GM18502 (cell line): ENCODE measurements around the gene TGIF2.
A peak's percentile ranks its signal among the peaks of the same experiment; 100 is the strongest.
"Not testable (repeated sequence)": the region's sequence is repeated elsewhere in the genome, so short reads cannot be mapped to it uniquely, and the experiment has no call there.

Experiments
- ATAC-seq: cut with Tn5 transposase; IDR thresholded peaks from one replicate; pipeline ENCODE4 v1.9.1; 2021; ENCODE audit warnings: mild to moderate bottlenecking; ENCODE audit not compliant: unreplicated experiment, poor library complexity

TGIF2 gene

DNA sequence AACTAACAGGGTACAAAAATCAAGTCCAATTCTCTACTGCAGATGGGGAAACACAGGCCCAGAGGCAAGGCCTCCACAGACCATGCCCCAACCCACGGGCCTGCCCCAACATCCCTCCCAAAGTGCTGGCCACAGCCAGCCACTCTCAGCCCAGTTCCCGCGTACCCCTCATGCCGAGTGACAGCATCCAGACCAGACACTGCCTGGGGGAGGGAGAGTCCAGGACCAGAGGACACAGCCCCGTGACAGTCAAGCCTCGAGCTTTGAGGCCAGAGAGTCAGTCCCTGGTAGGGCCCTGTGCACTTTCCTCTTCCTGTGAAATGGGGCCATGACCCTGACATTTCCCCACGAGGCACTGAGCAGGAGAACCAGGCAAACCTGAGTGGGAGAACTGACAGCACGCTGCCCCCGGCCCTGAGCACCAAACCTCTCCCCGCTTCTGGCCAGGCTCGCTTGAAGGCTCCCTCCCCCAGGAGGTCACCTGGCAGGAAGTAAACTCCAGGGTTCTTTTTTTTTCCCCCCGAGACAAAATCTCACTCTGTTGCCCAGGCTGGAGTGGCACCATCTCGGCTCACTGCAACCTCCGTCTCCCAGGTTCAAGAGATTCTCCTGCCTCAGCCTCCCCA is 27.2 kb upstream of the TGIF2 start:
- no peak for ATAC-seq

DNA sequence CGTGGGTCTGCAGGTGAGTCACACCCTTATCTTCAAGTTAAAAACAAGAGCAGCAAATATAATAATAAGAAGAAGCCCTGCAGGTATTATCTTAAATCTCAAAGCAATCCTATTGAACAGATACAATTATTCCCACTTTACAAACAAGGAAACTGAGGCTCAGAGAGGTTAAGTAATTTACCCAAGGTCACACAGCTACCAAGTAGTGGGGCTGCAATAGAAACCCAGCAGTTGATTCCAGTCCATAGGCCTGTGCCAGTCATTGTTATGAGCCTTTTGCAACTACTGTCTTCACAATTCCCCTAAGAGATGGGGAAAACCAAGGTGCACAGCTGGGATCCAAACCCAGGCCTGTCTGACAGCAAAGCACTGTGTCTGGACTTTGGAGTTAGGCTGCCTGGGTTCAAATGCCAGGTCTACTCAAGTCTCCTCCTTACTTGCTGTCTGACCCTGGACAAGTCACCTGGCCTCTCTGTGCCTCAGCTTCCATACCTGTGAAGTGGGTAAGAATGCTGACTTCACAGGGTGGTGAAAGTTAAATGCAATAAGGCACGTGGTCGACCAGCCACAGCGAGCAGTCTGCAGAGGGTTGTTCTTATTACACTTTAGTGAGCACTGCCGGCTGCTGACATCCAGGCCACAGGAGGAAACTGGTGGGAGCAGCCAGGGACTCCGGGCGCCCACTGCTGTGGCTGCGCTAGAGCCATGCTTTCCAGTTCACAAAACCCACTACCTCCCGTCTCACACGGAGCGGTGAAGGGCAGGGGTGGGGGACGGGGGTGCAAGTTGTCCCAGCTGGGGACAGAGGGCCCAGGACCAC is 26.0 kb upstream of the TGIF2 start:
- ATAC-seq, result no peak

- ATAC-seq, result no peak
Observed at GRCh38 chr20:36548006-36548315, 25.4 kb upstream of the TGIF2 start.

- no peak for ATAC-seq
Observed at GRCh38 chr20:36548704-36549627, 24.4 kb upstream of the TGIF2 start.

DNA sequence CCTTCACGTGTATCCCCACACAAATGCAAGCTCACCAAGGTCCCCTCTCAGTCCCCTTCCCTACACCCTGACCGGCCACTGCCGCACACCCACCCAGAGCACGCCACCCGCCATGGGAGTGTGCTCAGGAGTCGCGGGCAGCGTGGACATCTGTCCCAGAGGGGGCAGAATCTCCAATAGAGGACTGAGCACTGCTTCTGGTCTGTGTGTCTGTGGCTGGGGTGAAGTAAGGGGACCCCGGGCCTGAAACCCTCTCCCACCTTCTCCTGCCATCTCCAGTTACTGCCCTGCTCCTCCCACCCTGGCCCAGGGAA is 23.8 kb upstream of the TGIF2 start:
- ATAC-seq, result no peak

- no peak for ATAC-seq
Observed at GRCh38 chr20:36549942-36550789, 23.2 kb upstream of the TGIF2 start.

DNA sequence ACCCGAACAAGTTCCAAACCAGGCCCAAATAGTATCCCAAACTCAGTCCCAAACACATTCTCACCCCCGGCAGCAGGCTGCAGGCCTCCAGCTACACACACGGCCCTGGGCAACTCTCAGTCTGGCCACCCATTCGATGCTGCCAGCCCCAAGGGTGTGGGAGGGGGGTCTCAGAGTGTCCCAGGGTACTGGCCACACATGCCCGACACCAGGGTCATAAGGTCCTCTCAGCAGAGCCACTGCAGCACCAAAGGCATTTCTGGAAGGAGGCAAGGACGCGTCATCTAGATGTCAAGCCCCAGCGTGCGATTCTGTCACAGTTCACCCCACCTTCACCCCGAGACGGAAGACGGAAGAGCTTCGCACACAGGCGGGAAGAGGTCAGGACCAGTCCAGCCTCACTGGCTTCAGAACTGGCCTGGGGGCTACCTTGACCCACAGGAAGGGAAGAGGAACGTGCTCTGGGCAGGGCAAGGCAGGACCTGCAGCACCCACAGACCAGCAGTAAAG is 22.6 kb upstream of the TGIF2 start:
- no peak for ATAC-seq

GRCh38 chr20:36555248-36555647 is 18.1 kb upstream of the TGIF2 start:
- no peak for ATAC-seq

- ATAC-seq, result no peak
Observed at GRCh38 chr20:36562724-36563123, 10.7 kb upstream of the TGIF2 start.

DNA sequence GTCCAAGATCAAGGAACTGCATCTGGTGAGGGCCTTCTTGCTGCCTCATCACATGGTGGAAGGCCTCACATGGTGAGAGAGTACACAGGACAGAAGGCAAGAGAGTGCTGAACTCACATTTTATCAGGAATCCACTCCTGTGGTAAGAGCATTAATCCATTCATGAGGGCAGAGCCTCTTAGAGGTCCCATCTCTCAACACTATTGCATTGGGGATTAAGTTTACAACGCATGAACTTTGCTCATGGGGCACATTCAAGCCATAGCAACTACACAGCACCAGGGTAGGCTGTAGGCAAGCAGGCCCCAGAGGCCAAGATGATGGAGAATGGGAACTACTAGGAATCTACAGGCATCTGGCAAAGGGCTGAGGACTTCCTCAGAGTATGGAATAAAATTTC is 10.0 kb upstream of the TGIF2 start:
- ATAC-seq, result no peak

- not testable (repeated sequence) for ATAC-seq
Observed at GRCh38 chr20:36564078-36564725, 9.2 kb upstream of the TGIF2 start.

DNA sequence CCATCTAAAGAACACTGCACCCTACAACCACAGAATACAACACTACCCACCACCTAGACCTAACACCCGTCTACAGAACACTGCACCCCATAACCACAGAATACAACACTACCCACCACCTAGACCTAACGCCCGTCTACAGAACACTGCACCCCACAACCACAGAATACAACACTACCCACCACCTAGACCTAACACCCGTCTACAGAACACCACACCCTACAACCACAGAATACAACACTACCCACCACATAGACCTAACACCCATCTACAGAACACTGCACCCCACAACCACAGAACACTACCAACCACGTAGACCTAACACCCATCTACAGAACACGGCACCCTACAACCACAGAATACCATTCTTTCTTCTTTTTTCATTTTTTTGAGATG is 8.7 kb upstream of the TGIF2 start:
- ATAC-seq, result not testable (repeated sequence)

GRCh38 chr20:36565520-36565919 is 7.9 kb upstream of the TGIF2 start:
- no peak for ATAC-seq

DNA sequence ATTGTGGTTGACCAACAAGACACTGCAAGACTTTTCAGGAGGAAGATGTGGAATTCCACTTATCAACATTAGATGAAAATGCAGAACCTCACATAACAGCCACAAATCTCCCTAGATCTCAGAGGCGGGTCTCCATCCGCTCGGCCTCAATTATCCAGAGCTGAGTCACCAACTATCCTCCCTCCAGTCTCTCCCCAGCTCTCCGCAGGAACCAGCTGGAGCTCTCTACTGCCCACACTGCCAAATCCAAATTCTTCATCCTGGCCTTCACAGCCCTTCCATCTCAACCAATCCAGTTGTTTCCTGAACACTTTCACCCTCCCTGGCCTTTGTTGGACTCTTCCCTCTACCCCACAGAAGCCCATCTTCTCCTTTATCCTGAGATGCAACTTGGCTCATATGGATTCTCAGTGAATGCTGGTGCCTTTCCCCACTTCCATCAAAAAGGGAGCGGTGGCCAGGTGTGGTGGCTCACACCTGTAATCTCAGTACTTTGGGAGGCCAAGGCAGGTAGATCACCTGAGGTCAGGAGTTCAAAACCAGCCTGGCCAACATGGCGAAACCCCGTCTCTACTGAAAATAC is 3.5 kb upstream of the TGIF2 start:
- no peak for ATAC-seq

DNA sequence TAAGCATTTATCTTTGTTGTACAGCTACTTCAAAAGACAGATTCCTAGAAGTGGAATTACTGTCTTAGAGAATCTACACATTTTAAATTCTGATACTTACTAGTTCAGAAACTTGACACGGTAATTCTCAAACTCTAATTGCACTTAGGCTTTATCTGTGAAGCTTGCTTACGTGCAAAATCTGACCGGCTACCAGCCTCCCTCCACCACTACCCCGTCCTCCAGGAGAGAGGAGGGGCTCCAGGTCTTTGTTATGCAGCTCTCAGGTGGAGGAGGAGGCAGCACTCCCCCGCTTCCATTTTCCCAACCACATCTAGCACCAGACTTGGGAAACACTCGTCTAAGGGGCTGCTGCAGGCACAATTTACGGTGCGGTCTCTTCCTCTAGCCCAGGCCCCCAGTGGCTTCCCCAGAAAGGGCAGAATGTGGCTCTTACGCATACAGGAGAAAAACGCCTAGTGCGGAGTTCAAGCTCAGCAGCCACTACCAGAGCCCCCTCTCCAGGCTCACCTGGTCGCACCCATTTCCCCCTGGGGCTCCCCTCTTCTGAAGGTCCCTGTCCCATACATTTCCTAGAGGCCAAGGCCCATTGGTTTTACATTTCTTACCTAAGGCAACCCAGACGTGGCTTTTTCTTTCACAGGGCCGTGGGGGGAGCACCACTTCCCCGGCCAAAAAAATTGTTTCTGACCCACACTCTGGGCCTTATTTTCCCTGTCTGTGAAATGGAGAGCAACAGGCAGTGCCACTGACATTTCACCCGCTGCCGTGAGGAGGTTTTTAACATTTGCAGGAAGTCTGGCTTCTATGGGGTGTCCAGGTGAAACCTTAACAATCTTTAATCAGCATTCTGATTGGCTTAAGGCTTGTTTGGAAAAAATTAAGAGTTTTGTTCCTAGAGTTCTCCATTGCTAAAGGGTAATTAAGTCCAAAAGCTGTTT is 1.6 kb upstream of the TGIF2 start:
- no peak for ATAC-seq

- ATAC-seq, result peak; percentile 21
Observed at GRCh38 chr20:36572701-36573102, 695 bp upstream of the TGIF2 start.

- ATAC-seq, result no peak
Observed at GRCh38 chr20:36573798-36574365, 485 bp downstream of the TGIF2 start.
